ENCODE data around the gene ANXA6. TPM values are rescaled to one million over a fixed set of nuclear protein-coding genes. Genes with fewer than 3 reads are reported as not detected.
A peak's percentile ranks its signal among the peaks of the same experiment; 100 is the strongest.

ANXA6 gene
- polyA plus RNA-seq, 1 donor, result 112 TPM

DNA sequence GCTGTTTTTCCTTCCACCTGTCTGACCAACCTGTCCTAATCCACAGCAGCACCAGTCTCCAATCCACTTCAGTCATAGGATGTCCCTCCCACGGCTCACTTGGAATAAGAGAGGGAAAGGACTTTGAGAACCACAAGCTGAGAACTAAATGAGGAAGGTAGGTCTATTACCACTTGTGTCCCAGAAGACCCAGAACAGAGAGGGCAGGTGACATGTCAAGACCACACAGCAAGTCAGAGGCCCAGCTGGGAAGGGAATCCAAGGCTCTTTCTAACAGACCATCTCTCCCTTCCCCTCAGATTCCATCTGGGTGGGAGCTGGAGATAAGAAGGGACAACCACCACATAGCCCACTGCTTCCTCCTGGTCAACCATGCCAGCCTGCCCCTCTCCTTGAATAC is 14.6 kb downstream of the ANXA6 start:
- H3K9me3 ChIP-seq (ENCODE audit: control insufficient read depth, low read depth, low read length), result no peaks in the 10 kb centered on the region
- H3K27ac ChIP-seq (ENCODE audit: low read length), result no peak overlapping the region
- DNase-seq, result no peak
- no peak overlapping the region for H3K4me3 ChIP-seq (ENCODE audit: low read length)
- H3K27me3 ChIP-seq (ENCODE audit: control insufficient read depth, insufficient read depth, low read length), result no peaks in the 10 kb centered on the region
- H3K36me3 ChIP-seq (ENCODE audit: control insufficient read depth, insufficient read depth, low read length), result peaks cover 53% of the 10 kb centered on the region
- no peaks in the 10 kb centered on the region for H3K4me1 ChIP-seq (ENCODE audit: control insufficient read depth, insufficient read depth, low read length)
- whole genome bisulfite sequencing (ENCODE audit: insufficient coverage, low lambda C conversion rate), result no CpG with 5 or more reads among the region's 1 CpG

DNA sequence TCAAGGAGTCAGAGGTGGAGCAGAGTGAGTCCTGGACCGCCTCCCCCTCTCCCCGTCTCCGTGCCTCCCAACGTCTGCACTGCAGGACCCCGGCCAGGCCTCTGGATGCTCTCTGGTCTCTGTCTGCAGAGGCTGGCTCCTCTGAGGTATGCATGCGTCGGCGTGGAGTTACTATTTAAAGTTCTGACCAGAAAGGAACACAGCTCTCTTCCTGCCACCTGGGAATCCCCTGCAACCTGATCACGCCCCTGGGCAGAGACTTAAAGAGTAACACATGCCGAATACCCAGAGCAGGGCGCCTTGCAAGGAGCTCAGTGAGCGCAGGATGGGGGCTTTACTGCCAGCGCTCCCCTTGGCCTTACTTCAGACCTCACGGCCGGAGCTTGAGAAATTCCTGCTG is 16.0 kb downstream of the ANXA6 start:
- Histone ChIP-seq H3K4me1 (ENCODE audit: control insufficient read depth, insufficient read depth, low read length) (no peaks in the 10 kb centered on the region), H3K27me3 (ENCODE audit: control insufficient read depth, insufficient read depth, low read length) (no peaks in the 10 kb centered on the region), H3K36me3 (ENCODE audit: control insufficient read depth, insufficient read depth, low read length) (peaks cover 57% of the 10 kb centered on the region), H3K9me3 (ENCODE audit: control insufficient read depth, low read depth, low read length) (no peaks in the 10 kb centered on the region), H3K4me3 (ENCODE audit: low read length) (no peak overlapping the region), H3K27ac (ENCODE audit: low read length) (no peak overlapping the region)
- no CpG with 5 or more reads among the region's 15 CpGs for WGBS (ENCODE audit: insufficient coverage, low lambda C conversion rate)
- DNase-seq, result no peak

DNA sequence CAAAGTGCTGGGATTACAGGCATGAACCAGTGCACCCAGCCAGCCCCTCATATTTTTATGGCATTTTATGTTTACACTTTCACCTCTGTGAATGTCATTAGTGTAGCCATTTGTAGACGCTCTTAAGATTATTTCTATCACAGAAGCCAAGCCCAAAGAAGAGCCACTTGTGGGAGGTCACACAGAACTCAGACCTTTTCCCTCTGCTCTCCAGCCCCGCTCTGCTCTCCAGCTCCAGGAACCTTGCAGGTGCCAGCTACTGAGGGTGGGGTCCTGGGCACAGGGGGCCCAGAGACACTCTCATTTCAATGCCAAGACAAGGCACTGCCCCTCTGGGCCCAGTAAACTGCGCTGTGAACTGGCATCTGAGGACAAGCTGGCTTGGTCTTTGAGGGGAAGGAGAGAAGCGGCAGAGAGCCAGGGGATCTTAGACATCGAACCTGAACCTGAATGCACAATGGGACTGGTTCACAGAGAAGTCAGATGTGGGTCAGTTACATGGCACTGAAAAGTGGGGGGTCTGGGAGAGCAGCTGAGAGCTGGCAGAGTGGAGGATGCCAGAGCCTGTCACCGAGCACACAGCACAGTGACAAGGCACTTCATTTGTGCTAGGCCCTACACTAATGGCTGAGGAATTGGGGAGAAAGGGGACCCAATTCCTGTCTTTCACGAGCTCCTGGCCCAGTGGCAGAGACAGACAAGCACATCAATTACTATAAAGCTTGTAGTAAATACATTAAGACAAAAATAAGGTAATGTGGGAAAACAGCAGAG is 16.7 kb downstream of the ANXA6 start:
- Histone ChIP-seq H3K9me3 (ENCODE audit: control insufficient read depth, low read depth, low read length) (no peaks in the 10 kb centered on the region), H3K4me3 (ENCODE audit: low read length) (no peak overlapping the region), H3K4me1 (ENCODE audit: control insufficient read depth, insufficient read depth, low read length) (no peaks in the 10 kb centered on the region), H3K27ac (ENCODE audit: low read length) (no peak overlapping the region), H3K36me3 (ENCODE audit: control insufficient read depth, insufficient read depth, low read length) (peaks cover 61% of the 10 kb centered on the region), H3K27me3 (ENCODE audit: control insufficient read depth, insufficient read depth, low read length) (no peaks in the 10 kb centered on the region)
- no CpG with 5 or more reads among the region's 7 CpGs for WGBS (ENCODE audit: insufficient coverage, low lambda C conversion rate)
- no peak for DNase-seq

DNA sequence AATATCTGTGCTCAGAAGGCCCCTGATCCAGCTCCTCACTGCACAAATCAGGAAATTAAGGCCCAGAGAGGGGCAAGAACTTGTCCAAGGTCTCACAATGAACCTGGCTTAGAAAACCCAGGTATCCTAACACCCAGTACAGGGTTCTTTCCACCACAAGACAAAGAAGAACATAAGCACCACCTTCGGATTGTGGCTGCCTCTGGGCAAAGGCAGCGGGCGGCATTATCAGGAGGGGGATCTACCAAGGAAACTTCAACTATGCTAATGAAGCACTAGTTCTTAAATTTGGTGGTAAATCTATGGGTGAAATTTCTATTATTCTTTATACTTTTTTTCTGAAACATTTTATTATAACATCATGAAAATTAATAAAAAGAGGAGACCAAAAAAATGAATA is 17.9 kb downstream of the ANXA6 start:
- H3K4me1 ChIP-seq (ENCODE audit: control insufficient read depth, insufficient read depth, low read length), result no peaks in the 10 kb centered on the region
- WGBS (ENCODE audit: insufficient coverage, low lambda C conversion rate), result 100% methylated on average over 1 of the region's 3 CpGs
- no peak overlapping the region for H3K4me3 ChIP-seq (ENCODE audit: low read length)

DNA sequence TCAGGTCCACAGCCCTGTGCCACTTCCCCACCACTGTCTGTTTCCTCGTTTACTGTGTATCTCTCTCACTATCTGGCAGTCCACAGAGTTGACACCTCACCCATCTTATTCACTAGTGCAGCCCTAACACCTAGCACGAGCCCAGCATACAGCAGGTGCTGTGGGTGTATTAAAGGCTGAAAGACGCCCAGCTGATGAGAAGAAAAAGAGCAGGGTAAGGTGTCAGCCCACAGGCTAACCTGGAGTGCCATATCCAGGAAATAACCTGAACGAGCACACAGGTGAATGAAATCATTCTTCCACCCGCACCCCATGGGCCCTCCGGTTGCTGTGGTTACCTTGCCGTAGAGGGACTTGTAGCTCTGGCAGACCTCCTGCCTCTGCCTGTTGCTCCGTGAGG is 18.6 kb downstream of the ANXA6 start:
- H3K4me1 ChIP-seq (ENCODE audit: control insufficient read depth, insufficient read depth, low read length), result no peaks in the 10 kb centered on the region
- peaks cover 72% of the 10 kb centered on the region for H3K36me3 ChIP-seq (ENCODE audit: control insufficient read depth, insufficient read depth, low read length)
- DNase-seq, result peak in 1 of 2 donors; percentile 65
- no peaks in the 10 kb centered on the region for H3K27me3 ChIP-seq (ENCODE audit: control insufficient read depth, insufficient read depth, low read length)
- H3K27ac ChIP-seq (ENCODE audit: low read length), result no peak overlapping the region
- WGBS (ENCODE audit: insufficient coverage, low lambda C conversion rate), result 40% methylated on average over 1 of the region's 8 CpGs
- no peak overlapping the region for H3K4me3 ChIP-seq (ENCODE audit: low read length)
- no peaks in the 10 kb centered on the region for H3K9me3 ChIP-seq (ENCODE audit: control insufficient read depth, low read depth, low read length)

More for the DNA sequence above, 17.9 kb downstream of the ANXA6 start:
- no peaks in the 10 kb centered on the region for H3K9me3 ChIP-seq (ENCODE audit: control insufficient read depth, low read depth, low read length)
- H3K27ac ChIP-seq (ENCODE audit: low read length), result no peak overlapping the region
- no peak for DNase-seq
- H3K36me3 ChIP-seq (ENCODE audit: control insufficient read depth, insufficient read depth, low read length), result peaks cover 67% of the 10 kb centered on the region
- no peaks in the 10 kb centered on the region for H3K27me3 ChIP-seq (ENCODE audit: control insufficient read depth, insufficient read depth, low read length)

DNA sequence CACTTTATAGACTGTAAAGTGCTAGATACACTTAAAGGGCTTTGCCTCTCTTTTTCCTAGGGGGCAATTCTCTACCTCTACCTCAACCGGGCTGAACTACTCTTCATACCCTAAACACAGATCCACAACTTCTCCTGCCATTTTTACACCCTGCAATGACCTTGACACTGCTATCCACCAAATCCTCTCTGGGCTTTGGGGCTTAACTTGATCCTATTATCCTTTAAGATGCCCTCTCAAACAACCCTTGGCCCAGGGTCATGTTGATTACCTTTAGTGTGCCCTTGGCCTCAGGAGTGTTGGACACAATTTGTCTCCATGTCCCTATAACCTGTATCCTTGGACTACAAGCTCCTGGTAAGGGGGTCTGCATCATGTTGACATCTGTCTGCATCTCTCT is 19.5 kb downstream of the ANXA6 start:
- Histone ChIP-seq H3K36me3 (ENCODE audit: control insufficient read depth, insufficient read depth, low read length) (peaks cover 71% of the 10 kb centered on the region), H3K4me3 (ENCODE audit: low read length) (no peak overlapping the region), H3K27me3 (ENCODE audit: control insufficient read depth, insufficient read depth, low read length) (no peaks in the 10 kb centered on the region), H3K27ac (ENCODE audit: low read length) (no peak overlapping the region), H3K4me1 (ENCODE audit: control insufficient read depth, insufficient read depth, low read length) (no peaks in the 10 kb centered on the region), H3K9me3 (ENCODE audit: control insufficient read depth, low read depth, low read length) (no peaks in the 10 kb centered on the region)
- DNase-seq, result no peak
- WGBS (ENCODE audit: insufficient coverage, low lambda C conversion rate), result no CpG with 5 or more reads among the region's 1 CpG

DNA sequence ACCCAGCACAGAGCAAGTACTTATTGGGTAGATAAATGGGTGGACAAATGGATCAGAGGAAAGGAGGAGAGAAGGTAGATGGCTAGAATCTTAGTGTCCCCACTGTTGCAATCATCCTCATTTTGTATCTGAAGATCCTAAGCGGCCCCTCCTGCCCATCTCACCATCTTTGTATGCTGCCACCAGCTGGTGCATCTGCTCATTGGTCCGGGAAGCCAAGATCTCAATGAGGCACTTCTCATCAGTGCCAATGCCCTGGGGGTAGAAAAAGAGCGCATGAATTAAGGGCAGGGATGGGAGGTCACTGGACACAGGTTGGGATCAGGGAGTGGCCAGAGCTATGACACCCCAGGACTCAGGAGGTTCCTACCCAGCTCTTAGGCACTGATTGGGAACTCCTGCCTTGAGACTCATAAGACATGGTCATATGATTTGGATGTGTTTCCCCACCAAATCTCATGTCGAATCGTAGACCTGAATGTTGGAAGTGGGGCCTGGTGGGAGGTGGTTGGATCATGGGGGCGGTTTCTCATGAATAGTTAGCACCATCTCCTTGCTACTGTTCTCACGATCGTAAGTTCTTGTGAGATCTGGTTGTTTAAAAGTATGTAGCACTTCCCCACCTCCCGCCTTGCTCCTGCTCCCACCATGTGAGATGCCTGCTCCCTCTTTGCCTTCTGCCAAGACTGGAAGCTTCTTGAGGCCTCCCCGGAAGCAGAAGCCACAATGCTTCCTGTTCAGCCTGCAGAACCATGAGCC is 20.3 kb downstream of the ANXA6 start:
- Histone ChIP-seq H3K27me3 (ENCODE audit: control insufficient read depth, insufficient read depth, low read length) (no peaks in the 10 kb centered on the region), H3K9me3 (ENCODE audit: control insufficient read depth, low read depth, low read length) (no peaks in the 10 kb centered on the region), H3K27ac (ENCODE audit: low read length) (no peak overlapping the region), H3K4me3 (ENCODE audit: low read length) (no peak overlapping the region), H3K4me1 (ENCODE audit: control insufficient read depth, insufficient read depth, low read length) (no peaks in the 10 kb centered on the region), H3K36me3 (ENCODE audit: control insufficient read depth, insufficient read depth, low read length) (peaks cover 72% of the 10 kb centered on the region)
- no peak for DNase-seq
- 100% methylated on average over 3 of the region's 10 CpGs for WGBS (ENCODE audit: insufficient coverage, low lambda C conversion rate)

DNA sequence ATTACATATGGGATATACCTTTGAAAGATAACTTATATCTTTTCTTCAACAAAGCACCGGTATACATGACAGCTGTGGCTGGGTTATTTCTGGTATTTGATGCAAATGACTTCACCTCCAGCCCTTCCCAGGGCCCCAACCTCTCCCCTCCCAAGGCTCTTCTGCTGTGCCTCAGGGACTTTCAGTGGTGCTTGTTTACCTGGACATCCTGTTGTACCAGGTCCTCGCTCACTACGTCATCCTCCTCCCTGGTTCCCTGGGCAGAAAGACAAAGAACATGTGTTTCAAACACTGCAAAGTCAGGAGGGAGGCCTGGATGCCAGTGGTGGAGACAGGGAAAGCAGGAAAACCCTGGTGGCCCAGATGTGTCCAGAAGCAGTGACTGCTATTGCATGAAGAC is 23.4 kb downstream of the ANXA6 start:
- 100% methylated on average over 2 of the region's 3 CpGs for WGBS (ENCODE audit: insufficient coverage, low lambda C conversion rate)
- DNase-seq, result peak in 1 of 2 donors; percentile 37
- Histone ChIP-seq H3K27ac (ENCODE audit: low read length) (no peak overlapping the region), H3K9me3 (ENCODE audit: control insufficient read depth, low read depth, low read length) (no peaks in the 10 kb centered on the region), H3K4me3 (ENCODE audit: low read length) (no peak overlapping the region), H3K27me3 (ENCODE audit: control insufficient read depth, insufficient read depth, low read length) (no peaks in the 10 kb centered on the region), H3K36me3 (ENCODE audit: control insufficient read depth, insufficient read depth, low read length) (peaks cover 75% of the 10 kb centered on the region), H3K4me1 (ENCODE audit: control insufficient read depth, insufficient read depth, low read length) (peaks cover 12% of the 10 kb centered on the region)

DNA sequence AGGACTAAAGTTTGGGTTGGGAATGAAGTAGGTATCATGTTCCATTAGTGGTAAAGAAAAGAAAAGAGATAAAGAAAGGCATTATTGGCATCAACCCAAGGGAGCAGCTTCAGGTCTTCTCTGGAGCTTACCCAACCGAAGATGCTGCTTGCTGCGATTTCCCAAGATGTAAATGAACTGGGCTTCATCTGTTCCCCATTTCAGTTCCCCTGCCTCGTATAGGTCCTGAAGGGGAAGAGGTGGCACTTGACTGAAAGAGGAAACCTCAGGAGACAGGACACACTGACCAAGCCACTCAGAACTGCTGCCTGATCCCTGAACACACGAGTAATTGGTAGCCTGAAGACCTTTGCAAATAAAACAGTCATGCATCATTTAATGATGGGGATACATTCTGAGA is 24.6 kb downstream of the ANXA6 start:
- H3K27ac ChIP-seq (ENCODE audit: low read length), result no peak overlapping the region
- no peak overlapping the region for H3K4me3 ChIP-seq (ENCODE audit: low read length)
- peaks cover 24% of the 10 kb centered on the region for H3K4me1 ChIP-seq (ENCODE audit: control insufficient read depth, insufficient read depth, low read length)
- no peaks in the 10 kb centered on the region for H3K9me3 ChIP-seq (ENCODE audit: control insufficient read depth, low read depth, low read length)
- WGBS (ENCODE audit: insufficient coverage, low lambda C conversion rate), result no CpG with 5 or more reads among the region's 4 CpGs
- H3K27me3 ChIP-seq (ENCODE audit: control insufficient read depth, insufficient read depth, low read length), result no peaks in the 10 kb centered on the region
- no peak for DNase-seq
- peaks cover 73% of the 10 kb centered on the region for H3K36me3 ChIP-seq (ENCODE audit: control insufficient read depth, insufficient read depth, low read length)

DNA sequence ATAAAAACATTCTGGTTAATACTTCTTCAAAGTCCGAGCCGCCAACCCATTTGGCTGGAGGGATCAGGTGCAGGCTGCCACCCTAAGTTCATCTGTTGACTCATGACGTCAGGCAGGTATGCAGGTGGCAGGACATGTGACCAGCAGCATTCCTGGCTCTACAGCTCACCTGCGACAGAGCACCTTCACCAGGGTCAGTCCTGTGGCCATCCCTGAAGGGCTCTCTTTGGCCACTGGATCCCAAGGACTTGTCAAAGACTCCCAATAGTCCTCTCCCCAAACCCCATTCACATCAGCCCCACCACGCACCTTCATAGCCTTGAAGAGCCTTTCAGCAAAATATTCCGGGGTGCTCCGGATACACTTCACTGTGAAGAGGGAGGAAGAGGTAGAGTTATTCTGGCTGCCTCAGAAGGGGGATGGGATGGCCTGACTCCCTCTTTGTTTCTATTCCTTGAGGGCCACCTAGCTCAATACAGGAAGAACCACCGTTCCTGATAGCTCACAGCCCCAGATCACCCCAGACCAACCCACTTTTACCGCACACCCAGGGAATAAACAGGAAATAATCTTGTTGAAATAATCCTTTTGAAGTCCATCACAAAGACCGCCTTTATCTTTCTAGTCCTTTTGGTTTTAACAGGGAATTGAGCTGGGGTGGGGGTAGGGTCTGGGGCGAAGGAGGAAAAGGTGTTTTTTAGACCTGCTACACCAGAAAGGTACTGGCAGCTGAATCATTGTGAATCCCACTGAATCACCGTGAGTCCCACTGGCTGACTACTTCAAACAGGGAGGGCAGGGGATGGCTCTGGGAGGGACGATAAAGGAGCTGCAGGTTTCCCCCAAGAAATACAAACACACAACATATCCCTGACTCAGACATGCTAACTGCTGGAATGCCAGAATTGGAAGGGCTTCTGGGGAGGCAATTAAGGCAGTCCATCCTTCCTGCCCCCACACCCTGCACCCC is 26.4 kb downstream of the ANXA6 start:
- Histone ChIP-seq H3K27ac (ENCODE audit: low read length) (peak overlapping the region; percentile 69), H3K36me3 (ENCODE audit: control insufficient read depth, insufficient read depth, low read length) (peaks cover 68% of the 10 kb centered on the region), H3K9me3 (ENCODE audit: control insufficient read depth, low read depth, low read length) (no peaks in the 10 kb centered on the region), H3K27me3 (ENCODE audit: control insufficient read depth, insufficient read depth, low read length) (no peaks in the 10 kb centered on the region), H3K4me1 (ENCODE audit: control insufficient read depth, insufficient read depth, low read length) (peaks cover 24% of the 10 kb centered on the region), H3K4me3 (ENCODE audit: low read length) (no peak overlapping the region)
- no CpG with 5 or more reads among the region's 13 CpGs for WGBS (ENCODE audit: insufficient coverage, low lambda C conversion rate)
- DNase-seq, result peak; percentile 77 to 88
